ENCODE measurements around the gene EPHA3.

Gene EPHA3

DNA sequence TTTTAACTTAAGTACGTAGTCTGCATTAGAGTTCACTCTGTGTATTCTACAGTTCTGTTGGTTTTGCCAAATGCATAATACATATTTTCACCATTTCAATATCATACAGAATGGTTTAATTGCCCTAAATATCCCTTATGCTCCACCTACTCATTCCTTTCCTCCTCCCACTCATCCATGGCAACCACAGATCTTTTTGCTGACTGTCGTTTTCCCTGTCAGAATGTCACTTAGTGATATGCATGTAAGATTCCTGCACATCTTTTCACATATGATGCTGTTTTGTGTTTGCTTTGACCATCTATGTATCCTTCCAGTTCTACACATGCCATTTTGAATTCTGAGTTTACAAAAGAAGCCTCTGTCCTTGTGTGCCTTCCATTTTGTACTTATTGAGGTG, 36.7 kb downstream of the EPHA3 start:
- DNase-seq (ENCODE audit: extremely low read depth, insufficient read length), result no peak
- no peaks in the 10 kb centered on the region for H3K27me3 ChIP-seq (replicated peaks; ENCODE audit: control insufficient read depth, insufficient read depth, low read length)
- H3K36me3 ChIP-seq (ENCODE audit: control insufficient read depth, insufficient read depth, low read length), result no peaks in the 10 kb centered on the region
- no peak overlapping the region for H3K4me3 ChIP-seq (replicated peaks; ENCODE audit: low read depth, low read length)
- TF ChIP-seq, protein P1, sequence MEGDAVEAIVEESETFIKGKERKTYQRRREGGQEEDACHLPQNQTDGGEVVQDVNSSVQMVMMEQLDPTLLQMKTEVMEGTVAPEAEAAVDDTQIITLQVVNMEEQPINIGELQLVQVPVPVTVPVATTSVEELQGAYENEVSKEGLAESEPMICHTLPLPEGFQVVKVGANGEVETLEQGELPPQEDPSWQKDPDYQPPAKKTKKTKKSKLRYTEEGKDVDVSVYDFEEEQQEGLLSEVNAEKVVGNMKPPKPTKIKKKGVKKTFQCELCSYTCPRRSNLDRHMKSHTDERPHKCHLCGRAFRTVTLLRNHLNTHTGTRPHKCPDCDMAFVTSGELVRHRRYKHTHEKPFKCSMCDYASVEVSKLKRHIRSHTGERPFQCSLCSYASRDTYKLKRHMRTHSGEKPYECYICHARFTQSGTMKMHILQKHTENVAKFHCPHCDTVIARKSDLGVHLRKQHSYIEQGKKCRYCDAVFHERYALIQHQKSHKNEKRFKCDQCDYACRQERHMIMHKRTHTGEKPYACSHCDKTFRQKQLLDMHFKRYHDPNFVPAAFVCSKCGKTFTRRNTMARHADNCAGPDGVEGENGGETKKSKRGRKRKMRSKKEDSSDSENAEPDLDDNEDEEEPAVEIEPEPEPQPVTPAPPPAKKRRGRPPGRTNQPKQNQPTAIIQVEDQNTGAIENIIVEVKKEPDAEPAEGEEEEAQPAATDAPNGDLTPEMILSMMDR (IDR thresholded peaks at IDR 0.05; ENCODE audit: insufficient read depth, low read length, poor library complexity, severe bottlenecking), result no peak

DNA sequence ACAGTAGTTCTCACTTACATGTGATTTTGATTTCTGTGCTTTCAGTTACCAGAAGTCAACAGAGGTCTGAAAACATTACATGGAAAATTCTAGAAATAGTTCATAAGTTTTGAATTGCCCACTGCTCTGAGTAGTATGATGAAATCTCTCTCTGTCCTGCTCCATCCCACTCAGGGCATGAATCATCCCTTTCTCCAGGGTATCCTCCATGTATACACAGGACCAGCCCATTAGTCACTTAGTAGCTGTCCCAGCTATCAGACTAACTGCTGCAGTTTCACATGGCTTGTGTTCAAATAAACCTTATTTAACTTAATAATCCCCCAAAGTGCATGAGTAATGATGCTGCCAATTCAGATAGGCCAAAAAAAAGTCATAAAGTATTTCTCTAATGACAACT, 38.6 kb downstream of the EPHA3 start:
- no peak for DNase-seq (ENCODE audit: extremely low read depth, insufficient read length)
- TF ChIP-seq, protein P1 (IDR thresholded peaks at IDR 0.05; ENCODE audit: insufficient read depth, low read length, poor library complexity, severe bottlenecking), result no peak
- no peak overlapping the region for H3K4me3 ChIP-seq (replicated peaks; ENCODE audit: low read depth, low read length)

GRCh38 chr3:89154416-89154815, 47.0 kb downstream of the EPHA3 start:
- no peak for DNase-seq (ENCODE audit: extremely low read depth, insufficient read length)

More for the DNA sequence above, 38.6 kb downstream of the EPHA3 start:
- Histone ChIP-seq H3K27me3 (replicated peaks; ENCODE audit: control insufficient read depth, insufficient read depth, low read length) (no peaks in the 10 kb centered on the region), H3K36me3 (ENCODE audit: control insufficient read depth, insufficient read depth, low read length) (no peaks in the 10 kb centered on the region)

DNA sequence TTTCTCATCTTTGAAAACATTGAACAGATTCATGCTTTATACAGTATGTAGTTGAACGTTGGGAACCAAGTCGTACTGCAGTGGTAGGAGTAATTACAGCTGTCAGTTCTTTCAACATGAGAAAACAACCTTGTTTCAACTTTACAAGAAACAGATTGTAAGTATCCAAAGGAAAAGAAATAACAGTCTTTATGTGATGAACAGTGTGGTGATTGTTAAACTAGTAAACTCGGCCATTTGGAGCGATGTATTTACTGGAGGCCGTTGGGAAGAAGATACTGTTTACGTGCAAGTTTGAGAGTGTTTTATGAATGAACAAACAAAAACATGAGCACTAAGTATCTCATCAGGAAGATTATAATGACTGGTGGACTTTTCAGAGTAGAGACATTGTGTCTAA, 48.4 kb downstream of the EPHA3 start:
- TF ChIP-seq, protein P1 (IDR thresholded peaks at IDR 0.05; ENCODE audit: insufficient read depth, low read length, poor library complexity, severe bottlenecking), result no peak
- Histone ChIP-seq H3K36me3 (ENCODE audit: control insufficient read depth, insufficient read depth, low read length) (no peaks in the 10 kb centered on the region), H3K27me3 (replicated peaks; ENCODE audit: control insufficient read depth, insufficient read depth, low read length) (no peaks in the 10 kb centered on the region), H3K4me3 (replicated peaks; ENCODE audit: low read depth, low read length) (no peak overlapping the region)
- DNase-seq (ENCODE audit: extremely low read depth, insufficient read length), result no peak

More at GRCh38 chr3:89154416-89154815, 47.0 kb downstream of the EPHA3 start:
- H3K27me3 ChIP-seq (replicated peaks; ENCODE audit: control insufficient read depth, insufficient read depth, low read length), result no peaks in the 10 kb centered on the region
- TF ChIP-seq, protein P1 (IDR thresholded peaks at IDR 0.05; ENCODE audit: insufficient read depth, low read length, poor library complexity, severe bottlenecking), result no peak
- no peaks in the 10 kb centered on the region for H3K36me3 ChIP-seq (ENCODE audit: control insufficient read depth, insufficient read depth, low read length)
- no peak overlapping the region for H3K4me3 ChIP-seq (replicated peaks; ENCODE audit: low read depth, low read length)

- Histone ChIP-seq H3K27me3 (replicated peaks; ENCODE audit: control insufficient read depth, insufficient read depth, low read length) (no peaks in the 10 kb centered on the region), H3K4me3 (replicated peaks; ENCODE audit: low read depth, low read length) (no peak overlapping the region), H3K36me3 (ENCODE audit: control insufficient read depth, insufficient read depth, low read length) (no peaks in the 10 kb centered on the region)
- no peak for DNase-seq (ENCODE audit: extremely low read depth, insufficient read length)
- TF ChIP-seq, protein P1 (IDR thresholded peaks at IDR 0.05; ENCODE audit: insufficient read depth, low read length, poor library complexity, severe bottlenecking), result no peak
Measured at GRCh38 chr3:89157575-89157974, 50.2 kb downstream of the EPHA3 start.

GRCh38 chr3:89159605-89160004, 52.2 kb downstream of the EPHA3 start:
- Histone ChIP-seq H3K4me3 (replicated peaks; ENCODE audit: low read depth, low read length) (no peak overlapping the region), H3K36me3 (ENCODE audit: control insufficient read depth, insufficient read depth, low read length) (no peaks in the 10 kb centered on the region), H3K27me3 (replicated peaks; ENCODE audit: control insufficient read depth, insufficient read depth, low read length) (no peaks in the 10 kb centered on the region)
- DNase-seq (ENCODE audit: extremely low read depth, insufficient read length), result no peak
- TF ChIP-seq, protein P1 (IDR thresholded peaks at IDR 0.05; ENCODE audit: insufficient read depth, low read length, poor library complexity, severe bottlenecking), result no peak
